Measurements from ENCODE around the gene TPRX1. TPM values are rescaled to one million over a fixed set of nuclear protein-coding genes. Genes with fewer than 3 reads are reported as not detected.
"Not testable (repeated sequence)": the region's sequence is repeated elsewhere in the genome, so short reads cannot be mapped to it uniquely, and the experiment has no call there.

The TPRX1 gene
- total RNA-seq, 4 donors from 2014 or later = not detected

DNA sequence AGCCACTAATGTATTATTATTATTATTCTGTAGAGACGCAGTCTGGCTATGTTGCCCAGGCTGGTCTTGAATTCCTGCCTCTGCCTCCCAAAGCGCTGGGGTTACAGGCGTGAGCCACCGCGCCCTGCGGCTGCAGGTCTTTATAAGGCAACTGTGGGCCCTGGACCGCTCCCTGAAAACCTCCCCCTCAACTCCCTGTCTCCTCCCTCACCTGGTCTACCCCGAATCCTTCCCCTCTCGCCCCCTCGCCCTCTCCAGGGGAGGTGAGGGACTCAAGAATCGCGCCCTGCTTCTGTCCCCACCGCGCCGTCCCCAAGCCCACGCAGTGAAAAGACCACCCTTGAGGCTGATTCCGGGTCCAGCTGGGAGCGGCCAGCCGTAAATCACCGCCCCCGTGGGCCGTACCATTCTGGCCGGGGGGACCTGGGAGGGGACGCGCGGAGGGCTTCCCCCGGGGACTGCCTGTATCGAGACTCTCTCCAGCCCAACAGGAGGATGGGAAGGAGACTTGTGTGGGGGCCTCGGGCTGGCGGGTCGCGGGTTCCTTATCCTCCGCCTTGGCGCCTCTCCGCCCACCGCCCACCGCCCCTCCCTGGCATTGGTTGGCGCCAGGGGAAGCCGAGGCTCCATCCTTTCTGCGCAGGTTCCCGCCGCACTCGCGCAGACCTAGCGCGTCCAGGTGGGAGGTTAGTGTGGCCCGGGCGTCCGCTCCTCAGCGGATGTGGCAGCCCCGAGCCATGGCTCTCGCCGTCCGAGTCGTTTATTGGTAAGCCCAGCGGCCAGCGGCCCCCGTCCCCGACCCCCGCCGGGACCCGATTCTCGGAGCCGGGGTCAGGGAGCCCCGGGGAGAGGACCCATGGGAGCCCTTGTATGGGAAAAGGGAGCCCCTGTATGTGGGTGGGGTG lies 26.1 kb downstream of the TPRX1 start, which contains the start of gene SELENOW:
Gene SELENOW, plus strand, starts transcription at position 655 of the 905 bp plus-strand sequence. Its CDS starts 83 bp downstream, at position 738.
- peaks cover 0 to 7% of the 10 kb centered on the region in 2 donors for H3K4me1 ChIP-seq

DNA sequence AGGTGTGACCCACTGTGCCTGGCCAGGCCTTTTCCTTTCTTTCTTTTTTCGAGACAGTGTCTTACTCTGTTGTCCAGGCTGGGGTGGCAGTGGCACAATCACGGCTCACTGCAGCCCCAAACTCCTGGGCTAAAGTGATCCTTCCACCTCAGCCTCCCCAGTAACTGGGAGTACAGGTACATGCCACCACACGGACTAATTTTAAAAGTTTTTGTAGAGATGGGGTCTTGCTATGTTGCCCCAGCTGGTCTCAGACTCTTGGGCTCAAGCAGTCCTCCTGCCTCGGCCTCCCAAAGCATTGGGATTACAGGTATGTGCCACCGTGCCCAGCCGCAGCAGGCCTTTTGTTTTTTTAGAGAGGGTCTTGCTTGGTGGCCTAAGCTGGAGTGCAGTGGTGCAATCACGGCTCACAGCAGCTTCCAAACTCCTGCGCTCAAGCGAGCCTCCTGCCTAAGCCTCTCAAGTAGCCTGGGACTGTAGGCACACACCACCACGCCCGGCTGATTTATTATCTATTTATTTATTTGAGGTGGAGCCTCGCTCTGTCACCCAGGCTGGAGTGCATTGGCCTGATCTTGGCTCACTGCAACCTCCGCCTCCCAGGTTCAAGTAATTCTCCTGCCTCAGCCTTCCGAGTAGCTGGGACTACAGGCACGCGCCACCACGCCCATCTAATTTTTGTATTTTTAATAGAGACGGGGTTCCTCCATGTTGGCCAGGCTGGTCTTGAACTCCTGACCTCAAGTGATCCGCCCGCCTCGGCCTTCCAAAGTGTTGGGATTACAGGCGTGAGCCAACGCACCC lies 26.9 kb downstream of the TPRX1 start:
- intact Hi-C loops (cut with DNase I; ENCODE audit: low total_unique reads); H3K27me3 ChIP-seq; DNase-seq; H3K36me3 ChIP-seq; H3K9me3 ChIP-seq; H3K4me1 ChIP-seq: not testable (repeated sequence)
- peak overlapping the region; percentile 79 to 92 for H3K4me3 ChIP-seq
- H3K27ac ChIP-seq = peak overlapping the region; percentile 97 to 99

More for the DNA sequence above, 26.1 kb downstream of the TPRX1 start, which contains the start of gene SELENOW:
- TF ChIP-seq, protein P1, sequence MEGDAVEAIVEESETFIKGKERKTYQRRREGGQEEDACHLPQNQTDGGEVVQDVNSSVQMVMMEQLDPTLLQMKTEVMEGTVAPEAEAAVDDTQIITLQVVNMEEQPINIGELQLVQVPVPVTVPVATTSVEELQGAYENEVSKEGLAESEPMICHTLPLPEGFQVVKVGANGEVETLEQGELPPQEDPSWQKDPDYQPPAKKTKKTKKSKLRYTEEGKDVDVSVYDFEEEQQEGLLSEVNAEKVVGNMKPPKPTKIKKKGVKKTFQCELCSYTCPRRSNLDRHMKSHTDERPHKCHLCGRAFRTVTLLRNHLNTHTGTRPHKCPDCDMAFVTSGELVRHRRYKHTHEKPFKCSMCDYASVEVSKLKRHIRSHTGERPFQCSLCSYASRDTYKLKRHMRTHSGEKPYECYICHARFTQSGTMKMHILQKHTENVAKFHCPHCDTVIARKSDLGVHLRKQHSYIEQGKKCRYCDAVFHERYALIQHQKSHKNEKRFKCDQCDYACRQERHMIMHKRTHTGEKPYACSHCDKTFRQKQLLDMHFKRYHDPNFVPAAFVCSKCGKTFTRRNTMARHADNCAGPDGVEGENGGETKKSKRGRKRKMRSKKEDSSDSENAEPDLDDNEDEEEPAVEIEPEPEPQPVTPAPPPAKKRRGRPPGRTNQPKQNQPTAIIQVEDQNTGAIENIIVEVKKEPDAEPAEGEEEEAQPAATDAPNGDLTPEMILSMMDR (IDR thresholded peaks at IDR 0.05) = no peak
- TF ChIP-seq POLR2A (IDR thresholded peaks at IDR 0.05) = peak; percentile 76 to 92
- intact Hi-C loops (cut with DNase I; ENCODE audit: low total_unique reads) = no loop called here
- H3K27ac ChIP-seq = peak within 1 kb of the TSS; percentile 97 to 99
- H3K36me3 ChIP-seq = no peaks in the 10 kb centered on the region
- H3K4me3 ChIP-seq = peak within 1 kb of the TSS; percentile 79 to 92
- H3K9me3 ChIP-seq = no peaks in the 10 kb centered on the region
- no peaks in the 10 kb centered on the region for H3K27me3 ChIP-seq
- DNase-seq = peak; percentile 76 to 81

DNA sequence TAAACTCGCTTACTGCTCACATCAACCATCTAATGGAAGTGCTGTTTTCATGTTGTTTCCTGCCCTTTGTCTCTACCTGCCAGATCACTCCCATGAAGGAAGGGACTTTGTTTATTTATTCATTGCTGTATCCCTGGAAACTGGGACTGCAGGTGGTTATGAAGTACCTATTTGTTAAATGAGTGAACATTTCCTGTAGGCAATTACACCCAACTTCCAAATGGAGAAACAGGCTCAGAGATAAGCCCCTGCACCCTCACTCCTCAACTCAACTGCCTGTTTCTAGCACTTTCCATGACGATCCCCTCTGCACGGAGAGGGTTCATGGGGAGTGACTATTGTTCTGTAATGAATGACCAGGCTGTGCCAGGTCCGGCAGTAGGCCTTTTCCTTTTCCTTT lies 27.8 kb downstream of the TPRX1 start:
- H3K27me3 ChIP-seq = no peaks in the 10 kb centered on the region
- no peak overlapping the region for H3K4me3 ChIP-seq
- DNase-seq = no peak
- H3K36me3 ChIP-seq = no peaks in the 10 kb centered on the region
- H3K9me3 ChIP-seq = no peaks in the 10 kb centered on the region
- intact Hi-C loops (cut with DNase I; ENCODE audit: low total_unique reads) = no loop called here
- peaks cover 0 to 5% of the 10 kb centered on the region in 2 donors for H3K4me1 ChIP-seq
- peak overlapping the region in 1 of 2 donors; percentile 15 for H3K27ac ChIP-seq
- no peak for TF ChIP-seq POLR2A (IDR thresholded peaks at IDR 0.05)
- TF ChIP-seq, protein P1 (IDR thresholded peaks at IDR 0.05) = no peak

DNA sequence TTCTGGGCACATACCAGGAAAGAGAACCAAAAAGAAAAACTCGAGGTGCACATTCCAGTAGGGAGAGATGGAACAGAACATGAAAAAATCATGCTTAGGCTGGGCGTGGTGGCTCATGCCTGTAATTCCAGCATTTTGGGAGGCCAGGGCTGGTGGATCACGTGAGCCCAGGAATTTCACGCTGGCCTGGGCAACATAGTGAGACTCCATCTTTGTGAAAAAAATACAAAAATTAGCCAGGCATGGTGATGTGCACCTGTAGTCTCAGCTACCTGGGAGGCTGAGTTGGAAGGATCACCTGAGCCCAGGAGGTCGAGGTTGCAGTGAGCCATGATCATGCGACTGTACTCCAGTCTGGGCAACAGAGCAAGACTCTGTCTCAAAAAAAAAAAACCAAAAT lies 33.1 kb downstream of the TPRX1 start:
- H3K27me3 ChIP-seq; H3K9me3 ChIP-seq; H3K4me3 ChIP-seq; H3K4me1 ChIP-seq; H3K36me3 ChIP-seq; DNase-seq; intact Hi-C loops (cut with DNase I; ENCODE audit: low total_unique reads); H3K27ac ChIP-seq: not testable (repeated sequence)

DNA sequence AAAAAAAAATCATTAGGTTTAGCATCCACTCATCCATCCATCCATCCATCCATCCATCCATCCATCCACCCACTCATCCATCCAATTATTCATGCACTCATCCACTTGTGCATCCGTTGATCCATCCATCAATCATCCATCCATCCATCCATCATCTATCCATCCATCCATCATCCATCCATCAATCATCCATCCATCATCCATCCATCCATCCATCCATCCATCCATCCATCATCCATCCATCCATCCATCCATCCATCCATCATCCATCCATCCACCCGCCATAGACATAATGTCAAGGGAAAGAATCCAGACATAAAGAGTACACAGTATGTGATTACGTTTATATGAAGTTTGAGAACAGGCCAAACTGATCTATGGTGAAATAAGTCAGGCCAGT lies 34.8 kb downstream of the TPRX1 start:
- no peak overlapping the region for H3K4me3 ChIP-seq
- H3K4me1 ChIP-seq = no peaks in the 10 kb centered on the region
- H3K36me3 ChIP-seq = no peaks in the 10 kb centered on the region
- H3K27ac ChIP-seq = no peak overlapping the region
- intact Hi-C loops (cut with DNase I; ENCODE audit: low total_unique reads) = no loop called here
- no peak for TF ChIP-seq POLR2A (IDR thresholded peaks at IDR 0.05)
- TF ChIP-seq, protein P1 (IDR thresholded peaks at IDR 0.05) = no peak
- no peaks in the 10 kb centered on the region for H3K27me3 ChIP-seq
- no peak for DNase-seq
- no peaks in the 10 kb centered on the region for H3K9me3 ChIP-seq

DNA sequence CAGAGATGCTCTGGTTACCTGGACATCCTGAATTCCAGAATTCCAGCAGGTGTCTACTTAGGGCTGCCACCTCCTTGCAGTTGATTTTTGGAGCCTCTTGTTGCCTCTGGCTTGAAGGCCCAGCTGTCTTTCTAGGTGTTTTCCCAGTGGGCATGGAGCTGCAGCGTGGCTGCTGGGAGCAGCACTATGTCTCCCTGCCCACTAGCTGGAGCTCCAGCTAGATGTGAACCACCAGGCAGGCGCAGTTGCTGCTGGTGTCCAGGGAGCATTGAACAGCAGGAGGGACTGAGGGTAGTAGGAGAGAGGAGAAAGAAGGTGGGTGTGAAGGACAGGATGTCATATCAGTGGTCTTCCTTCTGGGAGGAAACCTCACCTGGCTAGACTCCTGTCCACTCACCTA lies 35.7 kb downstream of the TPRX1 start:
- Histone ChIP-seq H3K36me3 (no peaks in the 10 kb centered on the region), H3K27ac (no peak overlapping the region), H3K9me3 (no peaks in the 10 kb centered on the region), H3K27me3 (no peaks in the 10 kb centered on the region), H3K4me1 (no peaks in the 10 kb centered on the region), H3K4me3 (no peak overlapping the region)
- intact Hi-C loops (cut with DNase I; ENCODE audit: low total_unique reads) = no loop called here
- TF ChIP-seq, protein P1 (IDR thresholded peaks at IDR 0.05) = no peak
- TF ChIP-seq POLR2A (IDR thresholded peaks at IDR 0.05) = no peak
- no peak for DNase-seq

Measured in uterus (tissue), 4 donors.